Islet precursor cell (in vitro differentiated cells): ENCODE measurements around the gene MARCHF2.
"Not testable (repeated sequence)": the region's sequence is repeated elsewhere in the genome, so short reads cannot be mapped to it uniquely, and the experiment has no call there.

Source experiments
- DNase-seq: peaks from one replicate; pipeline ENCODE4 v3.0.0-alpha.2; 2018

Gene MARCHF2

DNA sequence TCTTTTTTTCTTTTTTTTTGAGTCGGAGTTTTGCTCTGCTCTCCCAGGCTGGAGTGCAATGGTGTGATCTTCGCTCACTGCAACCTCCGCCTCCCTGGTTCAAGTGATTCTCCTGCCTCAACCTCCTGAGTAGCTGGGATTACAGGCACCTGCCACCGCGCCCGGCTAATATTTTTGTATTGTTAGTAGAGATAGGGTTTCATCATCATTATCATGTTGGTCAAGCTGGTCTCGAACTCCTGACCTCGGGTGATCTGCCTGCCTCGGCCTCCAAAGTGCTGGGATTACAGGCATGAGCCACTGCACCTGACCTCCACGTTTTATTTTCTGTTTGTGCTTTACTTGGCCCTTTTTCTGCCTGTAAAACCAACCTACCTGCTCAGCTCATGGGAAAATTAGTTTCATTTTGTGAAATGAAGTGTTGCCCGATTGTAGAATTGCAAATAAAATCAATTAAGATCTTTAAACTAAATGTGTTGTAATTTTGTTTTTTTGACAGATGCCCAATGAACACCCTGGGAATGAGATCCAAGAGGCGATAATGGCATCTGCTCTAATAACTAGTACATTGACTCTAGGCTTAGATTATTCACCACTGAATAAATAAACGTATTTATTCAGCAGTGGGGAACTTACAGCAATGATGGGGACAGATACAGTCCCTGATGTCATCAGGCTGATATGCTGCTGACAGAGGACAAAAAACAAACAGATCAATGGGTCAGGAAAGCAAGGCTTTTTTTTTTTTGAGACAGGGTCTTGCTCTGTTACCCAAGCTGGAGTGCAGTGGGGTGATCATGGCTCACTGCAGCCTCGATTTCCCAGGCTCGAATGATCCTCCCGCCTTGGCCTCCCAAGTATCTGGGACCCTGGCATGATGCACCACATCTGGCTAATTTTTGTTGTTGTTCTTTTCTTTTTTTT, 25.2 kb upstream of the MARCHF2 start:
- no peak for DNase-seq

DNA sequence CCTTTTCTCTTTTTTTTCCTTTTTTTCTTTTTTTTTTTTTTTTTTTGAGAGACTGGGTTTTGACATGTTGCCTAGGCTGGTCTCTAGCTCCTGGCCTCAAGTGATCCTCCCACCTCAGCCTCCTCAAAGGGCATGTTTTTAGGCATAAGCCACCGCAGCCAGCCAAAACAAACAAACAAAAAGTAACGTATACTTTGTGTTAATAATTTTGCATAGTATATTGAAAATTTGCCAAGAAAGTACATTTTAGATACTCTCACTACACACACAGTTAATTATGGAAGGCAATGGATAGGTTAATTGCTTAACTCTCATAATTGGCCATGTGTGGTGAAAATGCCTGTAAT, 24.5 kb upstream of the MARCHF2 start:
- DNase-seq, result no peak

- peak; percentile 100 for DNase-seq
These were observed 23.1 kb upstream of the MARCHF2 start, which contains the start of gene RAB11B for GRCh38 chr19:8389891-8390616. Gene RAB11B, plus strand, starts transcription at chr19:8390360. Its CDS starts 57 bp downstream, at chr19:8390417.

- peak; percentile 97 for DNase-seq
These were observed 22.5 kb upstream of the MARCHF2 start for GRCh38 chr19:8390617-8390981.

GRCh38 chr19:8391198-8392016, 21.7 kb upstream of the MARCHF2 start:
- DNase-seq, result no peak

DNA sequence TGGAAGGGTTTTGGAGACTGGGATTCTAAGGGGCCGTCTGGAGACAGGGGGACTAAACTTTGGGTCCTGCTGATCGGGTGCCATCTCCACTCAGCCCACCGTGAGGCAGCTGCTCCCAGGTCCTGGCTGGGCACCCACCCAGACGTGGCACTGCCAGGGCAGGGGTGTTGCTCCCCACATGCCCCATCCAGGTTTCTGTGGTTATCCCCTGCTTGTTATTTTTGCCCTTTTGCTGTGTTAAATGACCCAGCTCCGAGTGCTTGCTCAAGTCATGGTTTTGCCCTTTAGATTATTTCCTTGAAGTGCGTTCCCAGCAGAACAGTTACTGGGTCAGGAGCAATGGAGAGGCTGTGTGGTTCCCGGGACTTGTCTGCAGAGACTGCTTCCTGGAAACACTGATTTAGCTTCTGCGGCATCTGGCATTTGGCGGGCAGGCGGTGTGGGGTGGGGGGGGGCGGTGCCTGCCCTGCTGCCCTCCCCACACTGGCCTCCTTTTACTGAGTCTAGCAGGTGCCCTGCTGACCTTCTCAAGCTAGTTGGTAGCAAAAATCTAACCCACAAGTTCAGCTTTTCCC, 21.0 kb upstream of the MARCHF2 start:
- no peak for DNase-seq

DNA sequence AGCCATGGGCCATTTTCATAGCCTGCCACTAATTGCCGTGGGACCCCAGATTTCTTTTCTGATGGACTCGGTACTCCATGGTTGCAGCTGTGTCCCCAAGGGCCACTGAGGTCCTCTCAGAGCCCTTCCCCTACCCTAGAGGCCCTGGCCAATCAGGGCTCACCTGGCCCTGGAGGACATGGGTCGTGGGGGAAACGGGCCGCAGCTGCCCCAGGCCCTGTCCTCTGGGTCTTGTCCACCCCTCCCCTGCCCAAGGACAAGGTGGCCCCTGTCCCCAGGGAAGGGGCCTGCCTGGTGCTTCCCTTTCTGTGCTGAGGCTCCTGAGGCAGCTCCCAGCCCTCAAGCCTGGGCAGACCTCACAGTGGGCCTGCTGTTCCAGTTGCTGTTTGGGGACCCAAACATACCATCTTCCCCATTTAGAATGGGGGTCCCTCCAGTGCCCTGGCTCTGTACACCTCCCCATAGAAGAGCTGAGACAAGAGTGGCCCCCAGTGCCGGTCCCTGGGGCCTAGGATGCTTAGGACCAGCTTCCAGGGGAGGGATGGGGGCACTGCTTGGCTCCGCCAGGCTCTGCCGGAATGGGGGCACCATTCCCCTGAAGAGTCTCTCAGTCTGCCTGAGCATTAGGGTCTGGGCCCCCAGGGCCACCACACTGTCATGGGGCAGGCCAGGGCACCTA, 19.8 kb upstream of the MARCHF2 start:
- DNase-seq, result no peak

DNA sequence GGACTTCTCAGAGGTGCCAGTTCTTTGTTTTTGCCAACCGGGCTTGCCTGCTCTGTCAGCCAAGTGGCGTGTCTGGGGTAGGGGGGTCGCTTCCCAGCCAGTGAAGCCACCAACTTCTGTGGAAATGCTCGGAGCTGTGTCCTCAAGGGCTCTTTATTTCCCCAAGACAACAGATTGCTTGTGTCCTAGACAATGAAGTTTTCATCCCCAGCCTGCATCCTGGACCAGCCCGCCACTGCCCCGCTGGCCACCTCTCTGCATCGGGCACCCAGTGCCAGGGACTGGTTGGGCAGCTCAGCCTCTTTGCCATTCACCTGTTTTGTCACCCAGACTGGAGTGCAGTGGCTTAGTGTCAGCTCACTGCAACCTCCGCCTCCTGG, 19.2 kb upstream of the MARCHF2 start:
- DNase-seq, result no peak

DNA sequence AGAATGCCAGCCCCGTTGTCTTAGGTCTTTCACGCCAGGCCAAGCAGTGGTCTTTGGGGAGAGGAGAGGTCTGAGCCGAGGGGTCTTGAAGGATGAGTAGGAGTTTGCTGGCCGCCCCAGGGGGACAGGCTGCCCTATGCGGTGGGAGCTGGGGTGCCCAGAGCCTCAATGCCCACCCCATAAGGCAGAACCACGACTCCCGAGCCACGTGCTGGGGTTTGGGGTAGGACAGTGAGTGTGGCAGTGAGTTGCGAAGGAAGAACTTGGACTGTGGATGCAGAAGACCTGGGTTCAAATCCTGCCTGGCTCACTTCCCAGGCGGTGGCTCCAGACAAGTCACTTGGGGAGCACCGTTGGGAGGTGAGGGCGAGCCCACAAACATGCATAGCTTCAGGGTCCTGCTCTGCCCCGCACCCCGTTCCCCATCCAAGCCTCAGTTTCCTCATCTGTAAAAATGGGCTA, 17.5 kb upstream of the MARCHF2 start:
- no peak for DNase-seq

DNA sequence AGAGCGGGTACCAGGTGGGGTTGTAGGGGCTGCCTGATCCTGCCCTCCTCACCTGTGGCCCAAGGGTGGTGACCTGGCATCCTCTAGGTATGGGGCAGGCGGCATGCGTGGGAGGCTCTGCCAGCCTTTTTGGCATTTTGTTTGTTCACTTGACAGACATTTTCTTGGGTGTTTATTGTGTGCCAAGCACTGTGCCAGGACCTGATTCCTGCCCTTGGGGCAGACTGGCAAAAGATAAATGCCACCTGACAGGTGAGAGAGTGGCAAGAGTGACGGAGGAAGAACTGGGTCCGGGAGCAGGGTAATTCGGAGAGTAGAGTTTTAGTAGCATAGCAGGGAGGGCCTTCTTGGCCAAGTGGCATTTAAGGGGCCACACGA, 16.9 kb upstream of the MARCHF2 start:
- DNase-seq, result no peak

DNA sequence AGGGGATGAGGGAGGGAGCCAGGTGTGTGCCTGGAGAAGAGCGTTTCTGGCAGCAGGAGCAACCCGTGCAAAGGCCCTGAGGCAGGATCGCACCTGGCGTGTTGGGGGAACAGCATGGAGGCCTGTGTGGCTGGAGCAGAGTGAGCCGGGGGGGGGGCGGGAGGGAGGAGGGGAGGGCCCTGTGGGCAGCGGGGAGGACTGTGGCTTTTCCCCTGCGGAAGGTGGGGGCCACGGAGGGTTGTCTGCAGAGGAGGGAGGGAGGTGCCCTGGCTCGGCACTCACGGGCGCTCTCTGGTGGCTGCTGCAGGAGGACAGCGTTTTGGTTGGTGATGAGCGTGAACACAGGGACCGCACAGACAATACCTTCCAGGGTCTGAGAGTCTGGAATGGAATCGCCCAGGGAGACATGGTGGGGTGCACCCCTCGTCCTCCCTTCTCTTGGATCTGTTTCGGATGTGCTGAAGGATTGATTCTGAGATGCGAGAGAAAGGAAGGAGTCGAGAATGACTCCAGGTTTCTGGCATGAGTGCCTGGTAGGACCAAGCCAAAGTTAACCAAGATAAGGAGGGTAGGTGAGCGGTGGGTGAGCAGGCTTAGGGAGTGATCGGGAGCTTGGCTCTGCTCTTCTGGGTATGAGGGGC, 16.4 kb upstream of the MARCHF2 start:
- DNase-seq, result peak; percentile 85

- DNase-seq, result no peak
These were observed 15.8 kb upstream of the MARCHF2 start for GRCh38 chr19:8397271-8397670.

DNA sequence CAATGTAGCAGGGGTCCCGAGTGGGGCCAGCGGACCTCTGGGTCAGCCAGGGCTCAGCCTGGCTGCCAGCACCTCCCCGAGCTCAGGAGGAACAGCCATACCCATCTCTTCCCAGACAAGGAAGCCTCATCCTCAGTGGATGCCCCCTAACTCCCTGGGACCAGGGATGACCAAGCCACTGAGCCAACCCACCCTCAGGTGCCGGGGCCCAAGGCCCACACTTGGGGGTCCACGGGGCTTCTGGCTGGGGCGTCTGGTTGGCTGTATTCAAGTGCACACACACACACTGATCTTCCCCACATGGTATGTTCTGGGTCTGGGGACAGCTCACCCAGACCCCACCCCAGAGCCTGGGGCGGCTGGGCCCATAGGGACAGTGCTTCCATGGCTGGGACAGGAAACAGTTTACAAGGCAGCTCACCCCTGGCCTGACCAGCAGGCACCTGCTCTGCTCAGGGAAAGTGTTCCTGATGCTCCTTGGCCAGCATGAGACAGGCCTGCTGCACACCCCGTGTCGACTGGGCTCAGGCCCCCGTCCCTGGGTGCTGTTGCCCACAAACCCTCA, 15.3 kb upstream of the MARCHF2 start:
- DNase-seq, result no peak

DNA sequence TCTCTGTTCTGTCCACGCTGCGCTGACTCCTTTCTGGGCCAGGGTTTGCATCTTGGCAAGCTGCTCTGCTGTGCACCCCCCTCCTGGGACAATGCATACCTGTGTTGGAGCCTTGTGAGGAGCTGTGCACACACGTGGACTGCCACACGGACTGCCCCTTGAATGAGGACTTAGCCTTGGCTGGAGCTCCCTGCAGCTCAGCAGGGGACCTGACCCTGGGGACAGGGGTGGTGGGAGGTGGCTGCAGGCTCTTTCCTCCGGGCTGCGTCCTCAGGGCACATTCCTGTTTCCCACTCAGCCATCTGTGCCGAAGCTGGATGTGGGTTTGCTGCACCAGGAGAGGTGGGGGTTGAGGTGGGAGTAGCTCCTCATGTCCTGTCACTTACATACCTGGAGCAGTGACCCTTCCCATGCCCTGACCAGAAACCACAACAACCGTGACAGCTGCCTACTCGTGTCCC, 14.8 kb upstream of the MARCHF2 start:
- DNase-seq, result peak; percentile 71

- no peak for DNase-seq
These were observed 13.4 kb upstream of the MARCHF2 start for GRCh38 chr19:8399681-8400188.

- DNase-seq, result no peak
These were observed 11.1 kb upstream of the MARCHF2 start for GRCh38 chr19:8401981-8402411.

GRCh38 chr19:8403098-8403819, 9.8 kb upstream of the MARCHF2 start:
- DNase-seq, result no peak

DNA sequence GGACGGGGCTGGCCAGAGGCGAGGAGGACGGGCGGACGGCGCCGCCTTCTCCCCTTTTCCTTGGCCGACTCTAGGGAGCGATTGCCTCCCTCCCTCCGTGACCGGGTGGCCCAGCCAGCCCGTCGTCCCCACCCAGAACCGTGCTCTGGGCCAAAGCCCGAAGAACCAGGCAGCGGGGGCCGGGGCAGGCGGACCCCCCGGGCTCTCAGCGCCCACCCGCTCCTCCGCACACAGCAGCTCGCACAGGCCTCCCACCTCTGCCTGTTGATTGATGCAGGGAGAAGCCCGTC, 9.3 kb upstream of the MARCHF2 start:
- no peak for DNase-seq

DNA sequence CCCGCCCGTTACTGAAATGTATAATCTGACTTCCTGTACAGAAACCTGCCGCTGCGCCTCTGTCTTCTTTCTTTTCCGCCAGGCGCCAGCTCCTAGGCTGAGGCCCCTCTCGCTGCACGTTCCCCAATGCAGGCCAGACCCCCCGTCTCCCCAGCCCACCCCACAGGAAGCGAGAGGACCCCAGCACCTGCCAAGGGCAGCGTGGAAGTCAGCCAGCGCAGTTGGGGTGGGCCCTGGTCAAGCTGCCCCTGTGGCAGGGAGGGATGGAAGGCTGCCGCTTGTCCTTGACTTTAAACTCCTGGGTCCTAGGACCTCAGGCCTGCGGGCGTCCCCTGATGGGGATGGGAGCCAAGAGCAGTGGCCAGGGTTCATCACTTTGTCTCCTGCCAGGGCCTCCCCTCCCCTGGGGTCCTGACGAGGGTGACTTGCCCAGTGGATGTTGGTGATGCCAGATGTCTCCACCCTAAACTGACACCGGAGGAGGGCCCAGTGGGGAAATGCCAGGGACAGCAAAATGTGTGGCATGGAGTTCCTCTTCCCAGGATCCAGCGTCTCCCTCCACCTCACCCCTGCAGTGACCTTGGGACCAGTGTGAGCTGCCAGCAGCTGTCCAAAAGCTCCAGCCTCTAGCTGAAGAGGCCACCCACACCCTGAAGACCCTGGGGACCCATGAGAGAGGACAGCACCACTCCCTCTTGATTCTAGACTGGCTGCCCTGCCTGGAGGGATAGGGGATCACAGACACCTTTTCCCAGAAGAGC, 8.5 kb upstream of the MARCHF2 start:
- no peak for DNase-seq

DNA sequence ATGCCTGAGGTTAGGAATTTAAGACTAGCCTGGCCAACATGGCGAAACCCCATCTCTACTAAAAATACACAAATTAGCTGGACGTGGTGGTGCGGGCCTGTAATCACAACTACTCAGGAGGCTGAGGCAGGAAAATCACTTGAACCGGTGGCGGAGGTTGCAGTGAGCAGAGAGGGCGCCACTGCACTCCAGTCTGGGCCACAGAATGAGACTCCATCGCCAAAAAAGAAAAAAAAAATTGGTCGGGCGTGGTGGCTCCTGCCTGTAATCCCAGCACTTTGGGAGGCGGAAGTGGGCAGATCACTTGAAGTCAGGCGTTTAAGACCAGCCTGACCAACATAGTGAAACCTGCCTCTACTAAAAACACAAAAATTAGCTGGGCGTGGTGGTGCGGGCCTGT, 2.4 kb upstream of the MARCHF2 start:
- not testable (repeated sequence) for DNase-seq
